H9 (cell line): ENCODE results near the gene LRRFIP2. TPM values are rescaled to one million over a fixed set of nuclear protein-coding genes. Genes with fewer than 3 reads are reported as not detected.

ENCODE experiments used
- DNase-seq: peaks from one replicate; pipeline ENCODE4 v3.0.0-alpha.2; 2017
- H2AFZ ChIP-seq: one replicate; pipeline ENCODE4 v1.6.1; 2013; ENCODE audit warnings: mild to moderate bottlenecking, low read length, control low read depth, moderate library complexity
- H2AK5ac ChIP-seq: 2 replicates; pipeline ENCODE4 v1.6.1; 2013; ENCODE audit warnings: low read length, control low read depth, mixed read lengths; ENCODE audit not compliant: insufficient read length
- H2BK120ac ChIP-seq: one replicate; pipeline ENCODE4 v1.6.1; 2013; ENCODE audit warnings: low read depth, mild to moderate bottlenecking, low read length, control low read depth, inconsistent platforms; ENCODE audit not compliant: poor library complexity, severe bottlenecking
- H2BK12ac ChIP-seq: 2 replicates; pipeline ENCODE4 v1.6.1; 2013; ENCODE audit warnings: low read length, control low read depth, mixed read lengths, low read depth; ENCODE audit not compliant: insufficient read length
- H2BK15ac ChIP-seq: 2 replicates; pipeline ENCODE4 v1.6.1; 2013; ENCODE audit warnings: low read depth, low read length, control low read depth
- H2BK20ac ChIP-seq: one replicate; pipeline ENCODE4 v1.6.1; 2013; ENCODE audit warnings: low read depth, mild to moderate bottlenecking, low read length, control low read depth, inconsistent platforms; ENCODE audit not compliant: poor library complexity, severe bottlenecking
- H2BK5ac ChIP-seq: 2 replicates; pipeline ENCODE4 v1.6.1; 2013; ENCODE audit warnings: low read length, control low read depth, mixed read lengths; ENCODE audit not compliant: insufficient read length
- H3K14ac ChIP-seq: 2 replicates; pipeline ENCODE4 v1.6.1; 2013; ENCODE audit warnings: low read length, control low read depth; ENCODE audit not compliant: insufficient read depth
- H3K18ac ChIP-seq: 2 replicates; pipeline ENCODE4 v1.6.1; 2013; ENCODE audit warnings: low read depth, mild to moderate bottlenecking, mixed read lengths, low read length, control low read depth; ENCODE audit not compliant: insufficient read length
- H3K23ac ChIP-seq: 2 replicates; pipeline ENCODE4 v1.6.1; 2013; ENCODE audit warnings: low read length, control low read depth, mixed read lengths, low read depth; ENCODE audit not compliant: insufficient read length
- H3K23me2 ChIP-seq: 2 replicates; pipeline ENCODE4 v1.6.1; 2013; ENCODE audit warnings: low read depth, mild to moderate bottlenecking, mixed read lengths, low read length, control low read depth; ENCODE audit not compliant: insufficient read length, poor library complexity, severe bottlenecking
- H3K27ac ChIP-seq: 2 replicates; pipeline ENCODE4 v1.5.1; 2013; ENCODE audit warnings: low read length, control low read depth, mixed read lengths, low read depth; ENCODE audit not compliant: insufficient read length
- H3K27me3 ChIP-seq: 2 replicates; pipeline ENCODE4 v1.6.1; 2013; ENCODE audit warnings: low read length, control low read depth, inconsistent platforms; ENCODE audit not compliant: insufficient read depth
- H3K4ac ChIP-seq: 2 replicates; pipeline ENCODE4 v1.6.1; 2013; ENCODE audit warnings: low read depth, mild to moderate bottlenecking, control low read depth, inconsistent platforms, low read length, moderate library complexity
- H3K4me1 ChIP-seq: 2 replicates; pipeline ENCODE4 v1.6.1; 2013; ENCODE audit warnings: low read length, control low read depth, inconsistent platforms; ENCODE audit not compliant: insufficient read depth
- H3K4me2 ChIP-seq: 2 replicates; pipeline ENCODE4 v1.6.1; 2013; ENCODE audit warnings: low read length, control low read depth, mixed read lengths; ENCODE audit not compliant: insufficient read length, insufficient read depth
- H3K56ac ChIP-seq: 2 replicates; pipeline ENCODE4 v1.6.1; 2013; ENCODE audit warnings: low read depth, mild to moderate bottlenecking, mixed read lengths, low read length, control low read depth; ENCODE audit not compliant: insufficient read length
- H3K79me1 ChIP-seq: 2 replicates; pipeline ENCODE4 v1.6.1; 2013; ENCODE audit warnings: low read depth, mild to moderate bottlenecking, moderate library complexity, low read length, control low read depth, inconsistent platforms; ENCODE audit not compliant: insufficient read depth, poor library complexity, severe bottlenecking
- H3K79me2 ChIP-seq: 2 replicates; pipeline ENCODE4 v1.6.1; 2013; ENCODE audit warnings: low read length, control low read depth, inconsistent platforms; ENCODE audit not compliant: insufficient read depth
- H3K9ac ChIP-seq: 2 replicates; pipeline ENCODE4 v1.6.1; 2013; ENCODE audit warnings: low read length, control low read depth, mixed read lengths; ENCODE audit not compliant: insufficient read length; ENCODE audit errors: extremely low read depth
- H3K9me3 ChIP-seq: one replicate; pipeline ENCODE4 v1.6.1; 2013; ENCODE audit warnings: low read depth, low read length, inconsistent platforms; ENCODE audit not compliant: control insufficient read depth
- H3T11ph ChIP-seq: one replicate; pipeline ENCODE4 v1.6.1; 2013; ENCODE audit warnings: mild to moderate bottlenecking, low read length, control low read depth, inconsistent platforms
- H4K20me1 ChIP-seq: one replicate; pipeline ENCODE4 v1.6.1; 2013; ENCODE audit not compliant: control insufficient read depth, insufficient read length, insufficient read depth
- H4K5ac ChIP-seq: 2 replicates; pipeline ENCODE4 v1.6.1; 2013; ENCODE audit warnings: low read depth, mild to moderate bottlenecking, mixed read lengths, low read length, control low read depth; ENCODE audit not compliant: insufficient read length
- H4K8ac ChIP-seq: replicated peaks from 2 replicates; pipeline ENCODE4 v1.6.1; 2013; ENCODE audit warnings: low read length, control low read depth, mixed read lengths, low read depth; ENCODE audit not compliant: insufficient read length
- H4K91ac ChIP-seq: 2 replicates; pipeline ENCODE4 v1.6.1; 2013; ENCODE audit warnings: low read depth, mild to moderate bottlenecking, moderate library complexity, mixed read lengths, low read length, control low read depth; ENCODE audit not compliant: insufficient read length
- H3K27ac Mint-ChIP-seq, 3 experiments: 2 replicates in 2 of 3; 3 replicates in 1 of 3; pipeline ENCODE4 v1.8.0; 2020 to 2021; ENCODE audit warnings: mixed read lengths in 3 of 3, mild to moderate bottlenecking in 1 of 3, moderate library complexity in 1 of 3
- H3K27me3 Mint-ChIP-seq: 2 replicates; pipeline ENCODE4 v1.8.0; 2021; ENCODE audit warnings: low read depth, mild to moderate bottlenecking, moderate library complexity, mixed read lengths
- H3K36me3 Mint-ChIP-seq, 3 experiments: 2 replicates in 2 of 3; 3 replicates in 1 of 3; pipeline ENCODE4 v1.8.0; 2020 to 2021; ENCODE audit warnings: low read depth in 3 of 3, mixed read lengths in 3 of 3; ENCODE audit not compliant: insufficient read depth in 1 of 3
- H3K4me1 Mint-ChIP-seq, 2 experiments: 2 replicates each; pipeline ENCODE4 v1.8.0; 2020; ENCODE audit warnings: mixed read lengths in 2 of 2
- H3K4me3 Mint-ChIP-seq, 2 experiments: 2 replicates in 1 of 2; 3 replicates in 1 of 2; pipeline ENCODE4 v1.8.0; 2020 to 2021; ENCODE audit warnings: mild to moderate bottlenecking in 2 of 2, mixed read lengths in 2 of 2, moderate library complexity in 1 of 2
- H3K9me3 Mint-ChIP-seq, 2 experiments: 2 replicates in 1 of 2; 3 replicates in 1 of 2; pipeline ENCODE4 v1.8.0; 2020; ENCODE audit warnings: mild to moderate bottlenecking in 2 of 2, mixed read lengths in 2 of 2, moderate library complexity in 1 of 2
- CTCF ChIP-seq: fragments of 200-600 bp; sonication (generic); conservative IDR thresholded peaks from 3 replicates; pipeline ENCODE4 v1.8.0; 2021; ENCODE audit warnings: antibody characterized with exemption, mild to moderate bottlenecking
- WGBS: extraction: QIAGEN DNeasy Blood & Tissue Kit; methylation state at CpG from one replicate; pipeline ENCODE4 v1.1.7; 2013; ENCODE audit warnings: missing lambda C conversion rate, low lambda C conversion rate, mixed read lengths; ENCODE audit not compliant: insufficient read length; ENCODE audit errors: extremely low coverage; 5-methylcytosine and 5-hydroxymethylcytosine counted together
- total RNA-seq: library from RNA; stranded (reverse); gene quantifications from 2 replicates; pipeline ENCODE4 v1.2.1, GENCODE V29; 2021

The LRRFIP2 gene
- total RNA-seq, 1 experiment from 2014 or later, result 30.7 TPM

- H3K4me1 ChIP-seq, result peaks cover 3% of the 10 kb centered on the region; the same call in 1 of the 2 replicates
- H4K5ac ChIP-seq, result no peak overlapping the region
- no peak overlapping the region for H3K9ac ChIP-seq
- H3K9me3 Mint-ChIP-seq, result no peaks in the 10 kb centered on the region
- no peaks in the 10 kb centered on the region for H3K23me2 ChIP-seq
- no peak for DNase-seq
- no peak overlapping the region for H2BK120ac ChIP-seq
- WGBS, result no CpG with 5 or more reads among the region's 3 CpGs
- H3K27ac ChIP-seq, result no peak overlapping the region
- no peaks in the 10 kb centered on the region for H3K27me3 ChIP-seq
- H3T11ph ChIP-seq, result no peak overlapping the region
- TF ChIP-seq CTCF, result no peak
- no peak overlapping the region for H3K4me3 Mint-ChIP-seq
- no peak overlapping the region for H2AK5ac ChIP-seq
- H3K4me1 Mint-ChIP-seq, result peaks cover 5 to 10% of the 10 kb centered on the region in 2 experiments
- no peak overlapping the region for H2BK5ac ChIP-seq
- no peaks in the 10 kb centered on the region for H3K27me3 Mint-ChIP-seq
- no peak overlapping the region for H3K23ac ChIP-seq
- no peaks in the 10 kb centered on the region for H3K9me3 ChIP-seq
- no peaks in the 10 kb centered on the region for H3K36me3 Mint-ChIP-seq
- no peak overlapping the region for H2BK20ac ChIP-seq
- H3K14ac ChIP-seq, result no peak overlapping the region
- no peak overlapping the region for H4K8ac ChIP-seq
- H2BK15ac ChIP-seq, result no peak overlapping the region
- no peak overlapping the region for H3K56ac ChIP-seq
- H4K91ac ChIP-seq, result no peak overlapping the region
- no peaks in the 10 kb centered on the region for H4K20me1 ChIP-seq
- H3K4me2 ChIP-seq, result no peak overlapping the region
- no peak overlapping the region for H3K27ac Mint-ChIP-seq
- H3K79me2 ChIP-seq, result no peaks in the 10 kb centered on the region
- no peak overlapping the region for H2BK12ac ChIP-seq
- no peaks in the 10 kb centered on the region for H3K79me1 ChIP-seq
- no peak overlapping the region for H2AFZ ChIP-seq
- H3K18ac ChIP-seq, result no peak overlapping the region
- H3K4ac ChIP-seq, result no peak overlapping the region
Observed at GRCh38 chr3:37129871-37130270, 44.5 kb downstream of the LRRFIP2 start.
